ENCODE measurements around the gene SHISA3.

DNA sequence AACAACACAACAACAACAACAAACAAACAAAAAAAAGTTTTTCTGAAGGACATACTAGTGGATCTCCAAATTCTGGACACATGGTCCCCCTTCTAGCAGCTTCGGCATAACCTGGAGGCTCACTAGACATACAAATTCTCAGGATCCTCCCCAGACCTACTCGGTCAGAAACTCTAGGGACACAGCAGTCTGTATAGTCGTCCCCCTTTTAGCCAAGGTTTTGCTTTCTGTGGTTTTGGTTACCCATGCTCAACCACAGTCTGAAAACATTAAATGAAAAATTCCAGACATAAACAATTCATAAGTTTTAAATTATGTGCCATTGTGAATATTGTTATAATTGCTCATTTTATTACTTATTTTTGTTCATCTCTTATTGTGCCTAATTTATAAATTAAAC is 45.2 kb upstream of the SHISA3 start:
- TF ChIP-seq CTCF (conservative IDR thresholded peaks at IDR 0.05) (no peak), ZFX (IDR thresholded peaks at IDR 0.05) (no peak)

Measured in C4-2B (cell line).